ENCODE measurements around the gene RPL13. TPM values are rescaled to one million over a fixed set of nuclear protein-coding genes. Genes with fewer than 3 reads are reported as not detected.
A peak's percentile ranks its signal among the peaks of the same experiment; 100 is the strongest.

The RPL13 gene
- total and polyA plus RNA-seq, 2 of the 13 experiments (the other 11 are each of a cell fraction or from before 2014, with no cell fraction given): 2,988 to 4,411 TPM

GRCh38 chr16:89565506-89566372 is 5.3 kb downstream of the RPL13 start (continued):
- TF ChIP-seq PBX3 (CRISPR knock-in tag; IDR thresholded peaks at IDR 0.05; ENCODE audit: borderline replicate concordance): 0 out of 2 replicates have a peak, but pooled peaks have one; percentile 77
- TF ChIP-seq NCOR1 (IDR thresholded peaks at IDR 0.05; ENCODE audit: borderline replicate concordance, low read length): no peak
- TF ChIP-seq ZNF563 (CRISPR knock-in tag; IDR thresholded peaks at IDR 0.05): peak; percentile 47; the same call in 1 of the 2 replicates
- peak; percentile 65 for TF ChIP-seq DBP (CRISPR knock-in tag; IDR thresholded peaks at IDR 0.05; ENCODE audit: not compliant biosample characterization)
- no peak for TF ChIP-seq ZNF337 (CRISPR knock-in tag; IDR thresholded peaks at IDR 0.05; ENCODE audit: borderline replicate concordance, low read depth)
- TF ChIP-seq ZNF333 (CRISPR knock-in tag; IDR thresholded peaks at IDR 0.05; ENCODE audit: borderline replicate concordance): no peak
- TF ChIP-seq FOXC1 (CRISPR knock-in tag; IDR thresholded peaks at IDR 0.05; ENCODE audit: borderline replicate concordance): no peak
- TF ChIP-seq ZZZ3 (CRISPR knock-in tag; IDR thresholded peaks at IDR 0.05; ENCODE audit: borderline replicate concordance): no peak
- no peak for TF ChIP-seq KDM5A (IDR thresholded peaks at IDR 0.05; ENCODE audit: borderline replicate concordance, low read length)
- TF ChIP-seq ATF7-NPFF (CRISPR knock-in tag; IDR thresholded peaks at IDR 0.05; ENCODE audit: low read depth): peak; percentile 67; the same call in 1 of the 2 replicates
- 0 out of 2 replicates have a peak, but pooled peaks have one; percentile 18 for TF ChIP-seq ZNF180 (CRISPR knock-in tag; IDR thresholded peaks at IDR 0.05; ENCODE audit: borderline replicate concordance, low read depth)
- no peak for TF ChIP-seq ZNF18 (CRISPR knock-in tag; IDR thresholded peaks at IDR 0.05; ENCODE audit: insufficient replicate concordance)
- no peak for TF ChIP-seq ZFYVE20 (CRISPR knock-in tag; IDR thresholded peaks at IDR 0.05; ENCODE audit: borderline replicate concordance, low read depth)
- peak; percentile 36; the same call in 1 of the 2 replicates for TF ChIP-seq FOXP4 (CRISPR knock-in tag; IDR thresholded peaks at IDR 0.05)
- no peak; the same call in 1 of the 2 replicates for TF ChIP-seq ZNF331 (CRISPR knock-in tag; IDR thresholded peaks at IDR 0.05)
- no peak for TF ChIP-seq ZKSCAN5 (CRISPR knock-in tag; IDR thresholded peaks at IDR 0.05)
